Activated CD4-positive, alpha-beta T cell treated with anti-CD3 and anti-CD28 coated beads, Interleukin-2, Interleukin-6, amounts not matched to agents 100 ng/mL and 50 ng/mL, durations not matched to agents 16 hours and 8 hours (primary cell): ENCODE results near the gene LRP1B.
"Not testable (repeated sequence)": the region's sequence is repeated elsewhere in the genome, so short reads cannot be mapped to it uniquely, and the experiment has no call there.

Source experiments
- DNase-seq: peaks from one replicate; pipeline ENCODE4 v3.0.0-alpha.2; 2020

The LRP1B gene

GRCh38 chr2:141199711-141200110, 931.1 kb downstream of the LRP1B start:
- DNase-seq: no peak

- DNase-seq: no peak
Measured at GRCh38 chr2:141195087-141195486, 935.7 kb downstream of the LRP1B start.

- DNase-seq: no peak
Measured at GRCh38 chr2:141187075-141187439, 943.8 kb downstream of the LRP1B start.

GRCh38 chr2:141186413-141187074, 944.3 kb downstream of the LRP1B start:
- no peak for DNase-seq

- DNase-seq: no peak
Measured at GRCh38 chr2:141182246-141182645, 948.6 kb downstream of the LRP1B start.

GRCh38 chr2:141169117-141169516, 961.7 kb downstream of the LRP1B start:
- DNase-seq: not testable (repeated sequence)

- DNase-seq: no peak
Measured at GRCh38 chr2:141162314-141162713, 968.5 kb downstream of the LRP1B start.

- no peak for DNase-seq
Measured at GRCh38 chr2:141151611-141152286, 979.1 kb downstream of the LRP1B start.

- DNase-seq: no peak
Measured at GRCh38 chr2:141142025-141142424, 988.8 kb downstream of the LRP1B start.

GRCh38 chr2:141137122-141137693, 993.6 kb downstream of the LRP1B start:
- DNase-seq: no peak

GRCh38 chr2:141133883-141134282, 996.9 kb downstream of the LRP1B start:
- no peak for DNase-seq

GRCh38 chr2:141125432-141125831, 1005.4 kb downstream of the LRP1B start:
- no peak for DNase-seq

- no peak for DNase-seq
Measured at GRCh38 chr2:141118836-141119235, 1012.0 kb downstream of the LRP1B start.

- no peak for DNase-seq
Measured at GRCh38 chr2:141113301-141113700, 1017.5 kb downstream of the LRP1B start.

- no peak for DNase-seq
Measured at GRCh38 chr2:141109633-141110032, 1021.2 kb downstream of the LRP1B start.

GRCh38 chr2:141105763-141106162, 1025.1 kb downstream of the LRP1B start:
- no peak for DNase-seq

- no peak for DNase-seq
Measured at GRCh38 chr2:141103216-141103615, 1027.6 kb downstream of the LRP1B start.

- no peak for DNase-seq
Measured at GRCh38 chr2:141079231-141079630, 1051.6 kb downstream of the LRP1B start.

- DNase-seq: no peak
Measured at GRCh38 chr2:141075753-141076152, 1055.1 kb downstream of the LRP1B start.

- DNase-seq: no peak
Measured at GRCh38 chr2:141068053-141068682, 1062.6 kb downstream of the LRP1B start.

- no peak for DNase-seq
Measured at GRCh38 chr2:141065042-141065441, 1065.8 kb downstream of the LRP1B start.

- no peak for DNase-seq
Measured at GRCh38 chr2:141063406-141063805, 1067.4 kb downstream of the LRP1B start.

- DNase-seq: no peak
Measured at GRCh38 chr2:141062443-141062842, 1068.4 kb downstream of the LRP1B start.

GRCh38 chr2:141062031-141062430, 1068.8 kb downstream of the LRP1B start:
- no peak for DNase-seq
